HG03159 (cell line): ENCODE measurements around the gene AOX1.
"Not testable (repeated sequence)": the region's sequence is repeated elsewhere in the genome, so short reads cannot be mapped to it uniquely, and the experiment has no call there.

Experiments used
- ATAC-seq: cut with Tn5 transposase; IDR thresholded peaks from one replicate; pipeline ENCODE4 v1.9.1; 2021; ENCODE audit warnings: mild to moderate bottlenecking, moderate library complexity; ENCODE audit not compliant: unreplicated experiment

The AOX1 gene

GRCh38 chr2:200625282-200625681 is 39.5 kb downstream of the AOX1 start:
- ATAC-seq, result no peak

- no peak for ATAC-seq
Observed at GRCh38 chr2:200625958-200626363, 40.1 kb downstream of the AOX1 start.

GRCh38 chr2:200627110-200627770 is 41.4 kb downstream of the AOX1 start:
- ATAC-seq, result no peak

GRCh38 chr2:200628461-200628860 is 42.6 kb downstream of the AOX1 start:
- not testable (repeated sequence) for ATAC-seq

- no peak for ATAC-seq
Observed at GRCh38 chr2:200631287-200631686, 45.5 kb downstream of the AOX1 start.

- ATAC-seq, result no peak
Observed at GRCh38 chr2:200634231-200634964, 48.6 kb downstream of the AOX1 start.

GRCh38 chr2:200635251-200635650 is 49.4 kb downstream of the AOX1 start:
- ATAC-seq, result no peak

- no peak for ATAC-seq
Observed at GRCh38 chr2:200637901-200638300, 52.1 kb downstream of the AOX1 start.

GRCh38 chr2:200640176-200640575 is 54.4 kb downstream of the AOX1 start:
- ATAC-seq, result no peak

- ATAC-seq, result no peak
Observed at GRCh38 chr2:200640901-200641300, 55.1 kb downstream of the AOX1 start.

- ATAC-seq, result not testable (repeated sequence)
Observed at GRCh38 chr2:200648518-200649281, 62.9 kb downstream of the AOX1 start.

- no peak for ATAC-seq
Observed at GRCh38 chr2:200649724-200650123, 63.9 kb downstream of the AOX1 start.

- no peak for ATAC-seq
Observed at GRCh38 chr2:200650195-200650594, 64.4 kb downstream of the AOX1 start.

- no peak for ATAC-seq
Observed at GRCh38 chr2:200652158-200652557, 66.3 kb downstream of the AOX1 start.

GRCh38 chr2:200653021-200653420 is 67.2 kb downstream of the AOX1 start:
- ATAC-seq, result no peak

GRCh38 chr2:200654823-200655222 is 69.0 kb downstream of the AOX1 start:
- no peak for ATAC-seq

GRCh38 chr2:200655918-200656580 is 70.2 kb downstream of the AOX1 start:
- no peak for ATAC-seq

- ATAC-seq, result no peak
Observed at GRCh38 chr2:200658278-200658864, 72.6 kb downstream of the AOX1 start.

- ATAC-seq, result no peak
Observed at GRCh38 chr2:200659410-200659809, 73.6 kb downstream of the AOX1 start.

GRCh38 chr2:200661477-200661876 is 75.7 kb downstream of the AOX1 start:
- no peak for ATAC-seq

GRCh38 chr2:200662727-200663126 is 76.9 kb downstream of the AOX1 start:
- no peak for ATAC-seq
